Activated CD4-positive, alpha-beta memory T cell treated with anti-CD3 and anti-CD28 coated beads, Interleukin-2, amount 10 ng/mL, durations not matched to agents 7 days and 5 days (primary cell): Measurements from ENCODE around the gene TCEA2. TPM values are rescaled to one million over a fixed set of nuclear protein-coding genes. Genes with fewer than 3 reads are reported as not detected.

Experiments
- CTCF ChIA-PET: fragments of 350-600 bp; sonication (Branson Sonifier 250); formaldehyde crosslinking; loops from one replicate; lab custom pipeline; 2021; ENCODE audit warnings: antibody characterized with exemption, inconsistent platforms; lab: Charles Lee
- POLR2A ChIA-PET: fragments of 350-600 bp; sonication (Branson Sonifier 250); formaldehyde crosslinking; loops from one replicate; lab custom pipeline; 2021; ENCODE audit warnings: antibody characterized with exemption; lab: Charles Lee
- DNase-seq: peaks from one replicate; pipeline ENCODE4 v3.0.0-alpha.2; 2020
- H3K27ac Mint-ChIP-seq: one replicate; pipeline ENCODE4 v1.8.0; 2021; ENCODE audit warnings: mild to moderate bottlenecking, mixed read lengths
- H3K27me3 Mint-ChIP-seq: one replicate; pipeline ENCODE4 v1.8.0; 2021; ENCODE audit warnings: mixed read lengths
- H3K36me3 Mint-ChIP-seq: one replicate; pipeline ENCODE4 v1.8.0; 2021; ENCODE audit warnings: low read depth, mixed read lengths
- H3K4me1 Mint-ChIP-seq: one replicate; pipeline ENCODE4 v1.8.0; 2021; ENCODE audit warnings: mixed read lengths
- H3K4me3 Mint-ChIP-seq: one replicate; pipeline ENCODE4 v1.8.0; 2021; ENCODE audit warnings: mild to moderate bottlenecking, mixed read lengths
- H3K9me3 Mint-ChIP-seq: one replicate; pipeline ENCODE4 v1.8.0; 2021; ENCODE audit warnings: mixed read lengths
- total RNA-seq, 2 experiments: library from RNA; stranded (reverse); gene quantifications; one replicate each; pipeline ENCODE4 v1.2.3, GENCODE V29; 2021

TCEA2 gene
- total RNA-seq, 2 experiments from 2014 or later = 66.3 to 74.1 TPM

DNA sequence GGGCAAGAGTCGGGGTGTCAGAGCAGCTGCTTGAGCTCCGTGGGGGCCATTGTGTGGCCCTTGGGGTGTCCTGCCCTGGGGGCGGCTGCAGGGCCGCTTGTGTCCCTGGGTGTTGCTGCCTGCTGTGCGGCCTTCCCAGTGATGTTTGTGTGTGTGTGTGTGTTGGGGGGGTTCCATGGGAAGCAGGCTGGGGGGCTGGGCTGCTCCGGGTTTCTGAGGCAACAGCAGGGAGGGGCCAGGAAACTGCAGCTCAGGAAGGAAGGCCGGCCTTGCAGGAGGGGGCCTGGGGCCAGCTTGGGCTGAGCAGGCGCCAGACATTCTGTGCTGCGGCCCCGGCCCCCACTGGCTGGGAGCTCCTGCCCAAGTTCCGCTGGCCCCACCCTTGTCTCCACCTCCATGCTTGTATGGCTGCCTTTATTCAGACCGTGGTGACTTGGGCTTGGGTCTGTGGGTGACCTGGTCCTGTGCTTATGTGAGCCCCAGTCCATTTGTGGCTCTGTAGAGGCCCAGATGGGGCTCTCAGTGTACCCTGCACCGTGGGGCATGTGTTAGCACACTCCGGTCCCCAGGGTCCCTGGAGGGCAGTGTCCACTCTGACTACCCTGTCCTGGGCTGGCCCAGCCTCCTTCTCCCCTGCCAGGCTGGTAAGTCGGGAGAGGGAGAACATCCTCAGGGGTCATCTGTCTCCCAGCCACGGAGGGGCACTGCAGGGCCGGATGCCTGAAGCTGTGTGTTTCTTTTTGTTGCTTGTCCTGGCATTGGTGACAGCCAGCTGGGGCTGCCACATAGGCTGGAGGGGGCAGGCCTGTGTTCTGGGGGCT is 8.9 kb upstream of the TCEA2 start:
- H3K9me3 Mint-ChIP-seq = no peaks in the 10 kb centered on the region
- H3K36me3 Mint-ChIP-seq = no peaks in the 10 kb centered on the region
- peaks cover 30% of the 10 kb centered on the region for H3K4me1 Mint-ChIP-seq
- POLR2A ChIA-PET = interaction anchor here (0.7 to 2.8 kb wide), 7 partner anchors 8 to 74 kb away, joined by 3 to 9 read pairs (median 5); partner anchors contain the start of genes PRPF6 and TCEA2
- no peak for DNase-seq
- peaks cover 25% of the 10 kb centered on the region for H3K27me3 Mint-ChIP-seq
- H3K27ac Mint-ChIP-seq = no peak overlapping the region
- CTCF ChIA-PET = interaction anchor here (0.7 to 2.8 kb wide), 4 partner anchors 9 to 73 kb away, joined by 3 to 11 read pairs (median 4); partner anchors contain the start of genes PRPF6 and TCEA2
- H3K4me3 Mint-ChIP-seq = no peak overlapping the region

DNA sequence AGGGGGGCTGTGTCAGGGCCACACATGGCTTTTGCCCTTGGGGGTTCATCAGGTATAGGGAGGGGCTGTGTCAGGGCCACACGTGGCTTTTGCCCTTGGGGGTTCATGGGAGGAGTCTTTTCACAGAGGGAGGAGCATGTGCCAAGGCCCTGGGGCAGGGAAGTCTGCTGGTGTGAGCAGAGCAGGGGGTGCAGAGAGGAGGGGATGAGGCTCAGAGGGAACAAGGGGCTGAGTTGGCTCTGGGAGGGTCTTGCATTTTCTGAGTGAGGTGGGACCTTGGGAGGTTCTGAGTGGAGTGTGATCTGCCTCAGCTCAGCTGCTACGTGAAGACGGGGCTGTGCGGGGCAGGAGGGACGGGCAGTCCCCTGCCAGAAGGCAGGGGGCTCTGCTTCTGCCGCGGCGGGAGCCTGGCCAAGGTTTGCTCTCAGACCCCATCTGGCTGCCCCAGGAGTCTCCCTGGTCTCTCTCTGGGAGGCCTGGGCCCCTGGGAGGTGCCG is 7.6 kb upstream of the TCEA2 start:
- Mint-ChIP-seq H3K36me3 (no peaks in the 10 kb centered on the region), H3K4me1 (peaks cover 34% of the 10 kb centered on the region), H3K27me3 (peaks cover 19% of the 10 kb centered on the region), H3K9me3 (no peaks in the 10 kb centered on the region), H3K27ac (peak overlapping the region; percentile 56), H3K4me3 (no peak overlapping the region)
- DNase-seq = no peak
- ChIA-PET CTCF (interaction anchor here (1.4 to 2.8 kb wide), 2 partner anchors 17 to 74 kb away, joined by 5 to 11 read pairs; partner anchors contain the start of gene PRPF6), POLR2A (interaction anchor here (1.2 kb wide), 1 partner anchor 17 kb away, joined by 5 read pairs; no protein-coding TSS in a partner anchor)

DNA sequence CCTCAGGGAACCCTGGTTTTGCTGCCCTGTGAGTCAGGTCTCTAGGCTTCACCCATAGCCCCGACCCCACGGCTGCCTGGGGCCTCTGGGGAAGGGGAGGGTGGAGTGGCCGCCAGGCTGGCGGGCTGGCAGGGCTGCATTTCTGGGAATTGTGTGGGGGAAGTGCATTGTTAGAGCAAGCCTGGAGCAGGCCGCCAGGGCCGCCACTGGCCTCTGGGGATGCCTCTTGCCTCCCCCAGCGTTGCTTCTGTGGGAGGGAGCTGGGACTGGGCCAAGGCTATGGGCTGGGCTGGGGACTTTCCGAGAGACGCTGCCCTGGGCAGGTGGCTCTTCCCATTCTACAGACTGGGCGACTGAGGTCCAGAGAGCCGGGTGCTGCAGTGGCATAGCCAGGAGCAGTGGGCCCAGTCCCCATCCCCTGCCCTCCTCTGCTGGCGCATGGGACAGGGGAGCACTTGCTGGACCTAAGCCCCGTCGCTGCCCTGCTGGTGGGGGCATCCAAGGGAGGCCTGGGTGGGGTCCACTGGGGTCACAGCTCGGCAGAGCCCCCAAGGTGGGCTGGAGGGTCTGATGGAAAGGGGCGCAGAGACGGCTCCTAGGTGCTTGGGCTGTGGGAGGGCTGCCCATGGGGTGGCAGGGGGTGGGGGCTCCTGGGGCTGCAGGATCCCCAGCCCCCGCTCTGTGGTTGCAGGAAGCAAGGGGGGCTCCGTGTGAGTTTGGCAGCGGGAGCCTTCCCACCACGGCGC is 6.9 kb upstream of the TCEA2 start:
- ChIA-PET POLR2A (interaction anchor here (3.0 kb wide), 1 partner anchor 17 kb away, joined by 12 read pairs; no protein-coding TSS in a partner anchor), CTCF (interaction anchor here (1.4 kb wide), 1 partner anchor 270 kb away, joined by 3 read pairs; no protein-coding TSS in a partner anchor)
- H3K9me3 Mint-ChIP-seq = no peaks in the 10 kb centered on the region
- no peak overlapping the region for H3K4me3 Mint-ChIP-seq
- no peak for DNase-seq
- peaks cover 34% of the 10 kb centered on the region for H3K4me1 Mint-ChIP-seq
- no peaks in the 10 kb centered on the region for H3K36me3 Mint-ChIP-seq
- H3K27ac Mint-ChIP-seq = no peak overlapping the region
- H3K27me3 Mint-ChIP-seq = peaks cover 13% of the 10 kb centered on the region

DNA sequence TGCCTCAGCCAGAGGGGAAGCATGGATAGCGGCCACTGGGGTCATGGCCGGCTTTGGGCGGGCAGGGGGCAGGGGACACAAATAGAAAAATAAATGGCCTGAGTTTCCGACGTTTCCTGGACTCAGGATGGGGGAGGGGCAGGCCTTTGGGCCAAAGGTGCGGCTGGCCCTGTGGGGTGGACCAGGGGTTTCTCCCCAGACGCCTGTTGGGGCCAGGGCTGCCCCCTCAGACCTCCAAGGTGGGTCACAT is 6.4 kb upstream of the TCEA2 start:
- peaks cover 34% of the 10 kb centered on the region for H3K4me1 Mint-ChIP-seq
- no peak overlapping the region for H3K27ac Mint-ChIP-seq
- no peak overlapping the region for H3K4me3 Mint-ChIP-seq
- CTCF ChIA-PET = interaction anchor here (1.4 to 1.9 kb wide), 2 partner anchors 18 to 270 kb away, joined by 3 to 19 read pairs; no protein-coding TSS in a partner anchor
- no peak for DNase-seq
- no peaks in the 10 kb centered on the region for H3K36me3 Mint-ChIP-seq
- no peaks in the 10 kb centered on the region for H3K9me3 Mint-ChIP-seq
- POLR2A ChIA-PET = interaction anchor here (3.0 kb wide), 1 partner anchor 18 kb away, joined by 12 read pairs; no protein-coding TSS in a partner anchor
- H3K27me3 Mint-ChIP-seq = peaks cover 11% of the 10 kb centered on the region

DNA sequence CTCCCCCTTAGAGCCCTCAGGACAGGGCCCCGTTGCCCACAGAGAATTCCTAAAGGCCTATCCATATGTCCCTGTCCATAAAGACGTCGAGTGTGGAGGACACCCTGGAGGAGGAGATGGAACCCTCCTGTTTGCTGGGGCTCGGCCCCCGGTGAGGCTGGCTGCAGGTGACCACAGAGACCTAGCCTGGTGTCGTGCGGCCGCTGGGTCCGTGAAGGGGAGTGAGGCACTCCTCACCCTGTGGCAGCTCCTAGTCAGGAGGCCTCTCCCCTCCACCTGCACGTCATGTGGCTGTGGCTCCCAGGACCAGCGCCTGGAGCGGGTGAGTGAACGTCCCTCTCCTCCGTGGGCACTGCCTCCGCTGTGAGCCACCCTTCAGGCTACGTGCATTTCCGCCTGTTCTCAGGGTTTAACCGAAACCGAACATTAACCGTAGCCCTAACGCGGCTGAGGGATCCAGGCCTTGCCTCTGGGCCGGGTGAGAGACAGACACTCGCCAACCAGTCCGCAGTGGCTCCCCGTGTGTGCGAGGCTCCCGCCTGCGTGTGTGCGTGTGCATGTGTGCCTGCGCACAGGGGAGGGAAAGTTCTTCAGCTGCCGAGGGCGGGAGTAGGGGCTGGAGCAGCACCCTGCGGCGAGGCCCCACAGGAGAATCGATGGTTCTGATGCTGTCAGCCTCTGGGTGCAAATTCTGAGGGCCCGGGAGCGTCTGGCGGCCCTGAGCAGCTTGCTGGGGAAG is 5.9 kb upstream of the TCEA2 start:
- Mint-ChIP-seq H3K9me3 (no peaks in the 10 kb centered on the region), H3K27me3 (peaks cover 7% of the 10 kb centered on the region), H3K4me1 (peaks cover 37% of the 10 kb centered on the region), H3K27ac (peak overlapping the region; percentile 75), H3K36me3 (no peaks in the 10 kb centered on the region), H3K4me3 (peak overlapping the region; percentile 73)
- CTCF ChIA-PET = interaction anchor here (0.7 to 1.9 kb wide), 8 partner anchors 9 to 484 kb away, joined by 3 to 19 read pairs (median 4); partner anchors contain the start of genes OPRL1, PRPF6 and RGS19
- POLR2A ChIA-PET = interaction anchor here (1.0 to 3.0 kb wide), 2 partner anchors 15 to 18 kb away, joined by 4 to 12 read pairs; no protein-coding TSS in a partner anchor
- peak; percentile 45 for DNase-seq

DNA sequence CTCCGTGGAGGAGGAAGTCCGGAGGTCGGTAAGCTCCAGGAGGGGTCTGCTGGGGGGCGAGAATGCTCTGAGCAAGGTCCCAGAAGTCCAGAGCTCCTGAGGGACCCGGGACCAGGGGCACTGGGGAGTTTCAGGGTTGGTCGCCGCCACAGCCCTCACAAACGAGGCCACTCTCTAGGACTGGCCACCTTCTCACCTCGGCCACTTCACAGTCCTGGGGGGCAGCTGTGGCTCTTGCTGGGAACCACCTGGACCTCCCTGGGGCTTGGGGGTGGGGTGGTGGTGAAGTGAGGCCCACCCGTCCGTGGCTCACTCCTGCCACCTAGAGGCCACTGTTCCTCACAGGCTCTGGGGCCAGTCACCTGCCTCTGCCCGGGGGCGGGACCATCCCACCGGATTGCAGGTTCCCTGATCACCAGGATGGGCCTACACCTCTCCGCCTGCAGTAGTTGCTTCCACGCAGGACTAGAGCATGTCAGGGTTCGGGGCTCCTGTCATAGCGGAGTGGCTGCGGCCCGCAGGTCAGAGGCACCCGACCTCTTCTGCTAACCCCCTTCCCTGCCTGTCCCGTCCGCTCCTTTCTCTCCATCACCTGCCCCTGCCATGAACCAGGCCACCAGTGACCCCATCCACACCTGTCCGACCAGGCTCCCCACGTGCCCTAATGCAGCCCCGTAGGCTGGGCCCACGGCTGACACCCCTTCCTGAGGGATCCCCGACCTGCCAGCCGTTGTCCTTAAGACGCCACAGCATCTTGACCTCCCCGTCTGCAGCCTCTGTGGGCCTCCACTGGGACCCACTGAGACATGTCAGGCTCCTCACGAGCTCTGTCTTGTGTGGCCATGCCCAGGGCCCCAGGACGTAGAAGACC is 5.1 kb upstream of the TCEA2 start:
- peak overlapping the region; percentile 73 for H3K4me3 Mint-ChIP-seq

DNA sequence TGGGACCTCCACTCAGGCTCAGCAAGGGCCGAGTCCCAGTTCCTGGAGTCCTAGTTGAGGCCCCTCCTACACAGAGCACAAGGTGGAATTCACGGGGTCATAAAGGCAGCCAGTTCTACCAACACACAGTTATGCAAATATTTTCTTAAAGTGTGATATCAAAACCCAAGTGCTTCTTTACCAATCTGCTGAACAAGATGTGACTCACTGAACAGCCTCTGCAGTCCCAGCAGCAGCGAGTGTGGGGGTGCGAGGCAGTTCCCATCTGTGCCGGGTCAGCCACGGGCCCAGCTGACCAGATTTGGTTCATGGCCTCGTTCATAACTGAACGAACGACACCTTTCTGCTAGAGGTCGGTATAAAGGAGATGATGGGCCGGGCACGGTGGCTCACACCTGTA is 4.5 kb upstream of the TCEA2 start:
- Mint-ChIP-seq H3K27me3 (peaks cover 2% of the 10 kb centered on the region), H3K4me1 (peaks cover 44% of the 10 kb centered on the region), H3K9me3 (no peaks in the 10 kb centered on the region), H3K27ac (no peak overlapping the region), H3K4me3 (peak overlapping the region; percentile 73), H3K36me3 (no peaks in the 10 kb centered on the region)
- no peak for DNase-seq
- ChIA-PET POLR2A (interaction anchor here (3.0 kb wide), 1 partner anchor 20 kb away, joined by 12 read pairs; no protein-coding TSS in a partner anchor), CTCF (interaction anchor here (1.1 to 1.3 kb wide), 2 partner anchors 18 to 20 kb away, joined by 3 read pairs; no protein-coding TSS in a partner anchor)

More for the DNA sequence above, 5.1 kb upstream of the TCEA2 start:
- DNase-seq = peak; percentile 86
- Mint-ChIP-seq H3K4me1 (peaks cover 44% of the 10 kb centered on the region), H3K27ac (peak overlapping the region; percentile 75), H3K36me3 (no peaks in the 10 kb centered on the region), H3K9me3 (no peaks in the 10 kb centered on the region), H3K27me3 (peaks cover 7% of the 10 kb centered on the region)
- POLR2A ChIA-PET = interaction anchor here (1.0 to 3.0 kb wide), 2 partner anchors 16 to 19 kb away, joined by 4 to 12 read pairs; no protein-coding TSS in a partner anchor
- CTCF ChIA-PET = interaction anchor here (0.7 to 1.9 kb wide), 9 partner anchors 8 to 484 kb away, joined by 3 to 19 read pairs (median 3); partner anchors contain the start of genes OPRL1, PRPF6 and RGS19

DNA sequence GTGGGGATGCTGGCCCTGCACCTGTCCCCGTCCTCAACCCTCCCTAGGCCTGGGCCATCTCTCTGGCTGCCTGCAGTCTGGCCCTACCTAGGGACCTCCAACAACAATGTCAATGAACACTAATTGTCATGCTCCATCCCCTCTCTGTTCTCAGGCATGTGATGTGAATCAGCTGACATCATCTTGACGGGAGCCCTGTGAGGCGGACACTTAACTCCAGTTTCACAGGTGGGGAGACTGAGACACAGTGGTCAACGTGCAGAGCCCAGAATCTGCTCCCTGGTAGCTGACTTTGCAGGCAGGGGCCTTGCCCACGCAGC is 762 bp upstream of the TCEA2 start:
- peak overlapping the region; percentile 82 for H3K4me3 Mint-ChIP-seq
- ChIA-PET POLR2A (interaction anchor here (1.1 to 1.9 kb wide), 8 partner anchors 9 to 326 kb away, joined by 3 to 14 read pairs (median 5); partner anchors contain the start of genes LIME1, RGS19, SAMD10 and UCKL1), CTCF (interaction anchor here (0.9 to 3.6 kb wide), 11 partner anchors 8 to 524 kb away, joined by 3 to 27 read pairs (median 3); partner anchors contain the start of genes OPRL1, PRPF6, RGS19 and SAMD10)
- H3K27me3 Mint-ChIP-seq = no peaks in the 10 kb centered on the region
- no peak overlapping the region for H3K27ac Mint-ChIP-seq
- H3K4me1 Mint-ChIP-seq = peaks cover 66% of the 10 kb centered on the region
- H3K36me3 Mint-ChIP-seq = peaks cover 5% of the 10 kb centered on the region
- no peaks in the 10 kb centered on the region for H3K9me3 Mint-ChIP-seq
- no peak for DNase-seq

DNA sequence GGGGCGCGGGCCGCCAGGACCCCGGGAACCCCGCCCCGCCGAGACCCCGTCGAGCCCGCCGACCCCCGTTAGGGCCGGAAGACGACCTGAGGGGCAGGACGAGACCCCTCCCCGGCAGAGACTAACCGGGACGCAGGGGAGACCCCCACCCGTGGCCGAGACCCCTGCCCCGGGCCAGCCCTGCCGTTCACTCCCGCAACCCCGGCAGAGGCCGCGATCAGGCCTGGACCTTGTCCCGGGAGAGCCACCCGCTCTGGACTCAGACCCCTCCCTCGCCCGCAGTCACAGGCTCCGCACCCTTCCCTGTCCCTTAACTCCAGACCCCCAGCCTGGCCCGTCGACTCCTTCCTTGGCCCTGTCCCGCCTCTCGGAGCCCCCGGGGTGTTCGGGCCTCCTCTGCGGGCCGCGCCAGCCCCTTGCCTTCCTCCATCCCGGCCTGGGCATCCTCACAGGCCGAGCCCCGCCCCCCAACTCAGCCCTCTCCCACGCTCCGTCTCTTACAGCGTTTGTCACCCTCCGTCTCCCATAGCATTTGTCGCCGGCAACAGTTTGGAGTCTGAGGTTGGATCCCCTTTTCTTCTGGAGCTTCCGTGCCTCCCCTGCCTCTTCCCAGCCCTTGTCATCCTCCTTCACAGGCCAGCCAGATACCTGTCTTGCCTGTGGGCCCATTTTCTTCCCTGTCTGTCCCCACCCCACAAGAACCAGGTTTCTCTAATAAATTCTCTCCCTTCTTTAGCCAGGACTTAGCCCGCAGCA is 569 bp downstream of the TCEA2 start:
- H3K4me3 Mint-ChIP-seq = peak overlapping the region; percentile 82
- CTCF ChIA-PET = interaction anchor here (1.0 to 3.6 kb wide), 9 partner anchors 9 to 526 kb away, joined by 3 to 27 read pairs (median 4); partner anchors contain the start of genes OPRL1, PRPF6, RGS19 and SAMD10
- H3K36me3 Mint-ChIP-seq = peaks cover 5% of the 10 kb centered on the region
- H3K4me1 Mint-ChIP-seq = peaks cover 64% of the 10 kb centered on the region
- H3K27ac Mint-ChIP-seq = peak overlapping the region; percentile 89
- no peaks in the 10 kb centered on the region for H3K27me3 Mint-ChIP-seq
- no peaks in the 10 kb centered on the region for H3K9me3 Mint-ChIP-seq
- POLR2A ChIA-PET = interaction anchor here (1.0 to 4.6 kb wide), 11 partner anchors 9 to 107 kb away, joined by 3 to 74 read pairs (median 6); partner anchors contain the start of genes LKAAEAR1, OPRL1, PRPF6 and RGS19
- DNase-seq = no peak

DNA sequence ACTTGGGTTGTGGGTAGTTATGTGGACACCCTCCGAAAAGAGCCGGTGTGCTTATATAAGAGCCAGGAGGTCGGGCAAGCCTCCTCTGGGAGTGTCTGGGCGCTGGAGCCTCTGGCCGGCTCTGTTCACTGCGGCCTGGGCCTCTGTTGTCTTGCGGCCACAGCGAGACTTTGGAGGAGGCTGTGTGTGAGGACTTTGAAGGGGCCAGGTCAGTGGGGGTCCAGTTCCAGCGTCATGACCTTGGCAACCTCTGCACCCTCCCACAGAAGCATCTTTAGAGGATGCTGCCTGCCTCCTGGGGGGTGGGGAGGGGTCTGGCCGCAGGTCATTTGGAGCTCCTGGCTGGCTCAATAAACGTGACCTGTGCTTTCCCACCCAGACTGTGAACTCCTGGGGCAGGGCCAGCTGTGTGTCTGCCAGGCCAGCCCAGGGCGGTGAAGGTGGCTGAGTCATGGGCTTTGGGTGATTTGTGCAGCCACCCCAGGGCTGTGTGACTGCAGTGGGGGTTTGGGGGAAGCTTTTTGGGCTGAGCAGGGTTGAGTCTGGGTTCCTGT is 1.2 kb downstream of the TCEA2 start:
- Mint-ChIP-seq H3K4me1 (peaks cover 65% of the 10 kb centered on the region), H3K27me3 (no peaks in the 10 kb centered on the region), H3K36me3 (peaks cover 5% of the 10 kb centered on the region), H3K9me3 (no peaks in the 10 kb centered on the region), H3K27ac (peak overlapping the region; percentile 89), H3K4me3 (peak overlapping the region; percentile 82)
- DNase-seq = no peak
- ChIA-PET POLR2A (interaction anchor here (1.0 to 4.6 kb wide), 6 partner anchors 9 to 83 kb away, joined by 3 to 74 read pairs (median 4); partner anchors contain the start of genes LKAAEAR1, OPRL1, PRPF6 and RGS19), CTCF (no interaction called here)
